ENCODE data around the gene LEAP2. TPM values are rescaled to one million over a fixed set of nuclear protein-coding genes. Genes with fewer than 3 reads are reported as not detected.
A peak's percentile ranks its signal among the peaks of the same experiment; 100 is the strongest.

The LEAP2 gene
- total RNA-seq, 1 experiment from 2014 or later: 3.2 TPM

DNA sequence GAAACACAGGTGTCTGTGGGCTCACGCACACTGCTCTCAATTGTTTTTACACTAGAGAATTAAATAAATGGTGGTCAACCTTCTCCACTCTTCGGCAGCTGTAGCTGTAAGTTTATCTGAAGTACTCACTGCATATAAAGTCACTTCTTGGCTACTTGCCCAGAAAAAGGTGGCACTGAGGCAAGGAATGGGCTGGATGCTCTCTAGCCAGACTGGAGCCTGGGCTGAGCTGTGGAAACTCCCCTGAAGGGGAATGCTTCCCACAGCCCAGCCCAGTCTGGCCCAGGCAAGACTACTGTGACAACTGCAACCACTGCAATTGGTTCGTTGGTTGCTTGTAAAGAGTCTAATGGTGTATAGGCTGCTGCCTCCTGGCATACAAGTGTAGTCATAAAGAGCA, 4.5 kb downstream of the LEAP2 start:
- H3K9me3 Mint-ChIP-seq (ENCODE audit: unreplicated experiment): no peaks in the 10 kb centered on the region
- peaks cover 3% of the 10 kb centered on the region for H3K4me1 Mint-ChIP-seq (ENCODE audit: insufficient read depth, unreplicated experiment)
- ChIA-PET CTCF (interaction anchor here (0.5 to 8.9 kb wide), 5 partner anchors 11 to 691 kb away, joined by 3 to 68 read pairs (median 7); partner anchors contain the start of genes GDF9, SHROOM1 and UQCRQ), POLR2A (interaction anchor here (1.0 kb wide), 1 partner anchor 11 kb away, joined by 11 read pairs; the partner anchor contains the start of genes GDF9 and UQCRQ)
- no peak overlapping the region for H3K4me3 Mint-ChIP-seq (ENCODE audit: unreplicated experiment)
- no peaks in the 10 kb centered on the region for H3K27me3 Mint-ChIP-seq (ENCODE audit: insufficient read depth, unreplicated experiment)
- peak; percentile 28 for DNase-seq (ENCODE audit: unreplicated experiment)
- no peak overlapping the region for H3K27ac Mint-ChIP-seq (ENCODE audit: low read depth, unreplicated experiment)
- no TSS peak for BruUV-seq (replicated peaks)
- intact Hi-C loops (cut with micrococcal nuclease): no loop called here
- TF ChIP-seq, protein P1, sequence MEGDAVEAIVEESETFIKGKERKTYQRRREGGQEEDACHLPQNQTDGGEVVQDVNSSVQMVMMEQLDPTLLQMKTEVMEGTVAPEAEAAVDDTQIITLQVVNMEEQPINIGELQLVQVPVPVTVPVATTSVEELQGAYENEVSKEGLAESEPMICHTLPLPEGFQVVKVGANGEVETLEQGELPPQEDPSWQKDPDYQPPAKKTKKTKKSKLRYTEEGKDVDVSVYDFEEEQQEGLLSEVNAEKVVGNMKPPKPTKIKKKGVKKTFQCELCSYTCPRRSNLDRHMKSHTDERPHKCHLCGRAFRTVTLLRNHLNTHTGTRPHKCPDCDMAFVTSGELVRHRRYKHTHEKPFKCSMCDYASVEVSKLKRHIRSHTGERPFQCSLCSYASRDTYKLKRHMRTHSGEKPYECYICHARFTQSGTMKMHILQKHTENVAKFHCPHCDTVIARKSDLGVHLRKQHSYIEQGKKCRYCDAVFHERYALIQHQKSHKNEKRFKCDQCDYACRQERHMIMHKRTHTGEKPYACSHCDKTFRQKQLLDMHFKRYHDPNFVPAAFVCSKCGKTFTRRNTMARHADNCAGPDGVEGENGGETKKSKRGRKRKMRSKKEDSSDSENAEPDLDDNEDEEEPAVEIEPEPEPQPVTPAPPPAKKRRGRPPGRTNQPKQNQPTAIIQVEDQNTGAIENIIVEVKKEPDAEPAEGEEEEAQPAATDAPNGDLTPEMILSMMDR (IDR thresholded peaks at IDR 0.05; ENCODE audit: unreplicated experiment): no peak
- peaks cover 97% of the 10 kb centered on the region for H3K36me3 Mint-ChIP-seq (ENCODE audit: insufficient read depth, unreplicated experiment)

DNA sequence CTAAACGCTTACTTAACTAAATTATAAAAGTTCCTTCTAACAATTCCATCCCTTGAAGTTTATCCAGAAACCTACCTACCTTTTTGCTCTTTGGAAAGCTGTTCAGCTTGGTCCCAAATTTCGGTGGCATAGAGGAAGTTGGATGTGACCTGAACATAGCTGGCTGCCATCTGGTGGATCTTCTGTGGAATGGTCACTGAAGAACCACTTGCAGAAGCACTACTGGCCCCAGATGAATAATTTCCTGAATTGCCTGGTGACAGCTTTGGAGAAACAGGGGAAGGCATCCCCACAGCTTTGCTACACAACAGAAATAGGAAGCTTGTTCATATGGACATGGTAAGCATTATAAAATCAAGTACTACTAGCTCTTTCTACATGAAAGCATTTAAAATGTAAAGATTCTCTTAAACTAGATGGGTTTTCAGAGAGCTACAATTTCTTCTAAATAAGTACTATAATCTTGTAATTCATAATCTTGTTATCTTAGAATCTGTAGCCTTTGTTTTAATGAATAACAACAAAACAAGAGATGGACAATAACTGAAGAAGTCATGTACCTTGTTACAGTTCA, 9.9 kb downstream of the LEAP2 start:
- CTCF ChIA-PET: interaction anchor here (0.5 to 4.3 kb wide), 26 partner anchors 9 to 1753 kb away, joined by 3 to 72 read pairs (median 4); partner anchors contain the start of genes AFF4, GDF9, LEAP2 and SHROOM1
- POLR2A ChIA-PET: interaction anchor here (0.7 to 3.0 kb wide), 15 partner anchors 9 to 335 kb away, joined by 3 to 16 read pairs (median 5); partner anchors contain the start of genes SHROOM1 and UQCRQ
- intact Hi-C loops (cut with micrococcal nuclease): loop anchor here (1.0 kb wide), 2 partner anchors 53 to 357 kb away; partner anchors contain the start of gene SHROOM1
- Mint-ChIP-seq H3K27me3 (ENCODE audit: insufficient read depth, unreplicated experiment) (no peaks in the 10 kb centered on the region), H3K4me1 (ENCODE audit: insufficient read depth, unreplicated experiment) (peaks cover 8% of the 10 kb centered on the region), H3K27ac (ENCODE audit: low read depth, unreplicated experiment) (no peak overlapping the region), H3K9me3 (ENCODE audit: unreplicated experiment) (no peaks in the 10 kb centered on the region), H3K36me3 (ENCODE audit: insufficient read depth, unreplicated experiment) (peaks cover 100% of the 10 kb centered on the region), H3K4me3 (ENCODE audit: unreplicated experiment) (no peak overlapping the region)
- TF ChIP-seq, protein P1 (IDR thresholded peaks at IDR 0.05; ENCODE audit: unreplicated experiment): peak; percentile 70
- peak; percentile 80 for DNase-seq (ENCODE audit: unreplicated experiment)
- BruUV-seq (replicated peaks): no TSS peak

DNA sequence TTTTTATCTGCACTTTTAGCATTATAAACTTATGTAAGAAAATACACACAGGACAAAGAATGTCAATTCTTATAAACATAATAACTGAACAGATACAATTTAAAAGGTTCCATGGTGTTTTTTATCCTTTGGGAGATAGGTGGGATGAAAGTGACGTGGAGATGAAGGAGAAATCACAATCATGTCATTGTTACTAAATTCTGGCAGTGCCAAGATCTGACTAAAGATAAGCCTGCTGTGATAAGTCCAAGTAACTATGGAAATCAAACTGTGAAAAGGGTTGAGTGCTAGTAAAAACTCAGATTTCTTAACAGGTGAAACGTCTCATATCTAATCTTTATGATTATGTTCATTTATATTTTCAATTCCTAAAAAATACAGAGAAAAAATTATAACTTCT, 11.1 kb downstream of the LEAP2 start:
- Mint-ChIP-seq H3K27me3 (ENCODE audit: insufficient read depth, unreplicated experiment) (no peaks in the 10 kb centered on the region), H3K4me1 (ENCODE audit: insufficient read depth, unreplicated experiment) (peaks cover 8% of the 10 kb centered on the region), H3K27ac (ENCODE audit: low read depth, unreplicated experiment) (no peak overlapping the region), H3K36me3 (ENCODE audit: insufficient read depth, unreplicated experiment) (peaks cover 100% of the 10 kb centered on the region), H3K4me3 (ENCODE audit: unreplicated experiment) (no peak overlapping the region), H3K9me3 (ENCODE audit: unreplicated experiment) (no peaks in the 10 kb centered on the region)
- no peak for DNase-seq (ENCODE audit: unreplicated experiment)
- no TSS peak for BruUV-seq (replicated peaks)
- intact Hi-C loops (cut with micrococcal nuclease): no loop called here
- POLR2A ChIA-PET: interaction anchor here (1.2 to 3.0 kb wide), 5 partner anchors 10 to 58 kb away, joined by 3 to 16 read pairs (median 9); partner anchors contain the start of genes GDF9 and UQCRQ
- CTCF ChIA-PET: interaction anchor here (0.6 to 4.3 kb wide), 8 partner anchors 10 to 358 kb away, joined by 3 to 72 read pairs (median 20); partner anchors contain the start of genes GDF9, LEAP2, SHROOM1 and UQCRQ
- TF ChIP-seq, protein P1 (IDR thresholded peaks at IDR 0.05; ENCODE audit: unreplicated experiment): no peak

DNA sequence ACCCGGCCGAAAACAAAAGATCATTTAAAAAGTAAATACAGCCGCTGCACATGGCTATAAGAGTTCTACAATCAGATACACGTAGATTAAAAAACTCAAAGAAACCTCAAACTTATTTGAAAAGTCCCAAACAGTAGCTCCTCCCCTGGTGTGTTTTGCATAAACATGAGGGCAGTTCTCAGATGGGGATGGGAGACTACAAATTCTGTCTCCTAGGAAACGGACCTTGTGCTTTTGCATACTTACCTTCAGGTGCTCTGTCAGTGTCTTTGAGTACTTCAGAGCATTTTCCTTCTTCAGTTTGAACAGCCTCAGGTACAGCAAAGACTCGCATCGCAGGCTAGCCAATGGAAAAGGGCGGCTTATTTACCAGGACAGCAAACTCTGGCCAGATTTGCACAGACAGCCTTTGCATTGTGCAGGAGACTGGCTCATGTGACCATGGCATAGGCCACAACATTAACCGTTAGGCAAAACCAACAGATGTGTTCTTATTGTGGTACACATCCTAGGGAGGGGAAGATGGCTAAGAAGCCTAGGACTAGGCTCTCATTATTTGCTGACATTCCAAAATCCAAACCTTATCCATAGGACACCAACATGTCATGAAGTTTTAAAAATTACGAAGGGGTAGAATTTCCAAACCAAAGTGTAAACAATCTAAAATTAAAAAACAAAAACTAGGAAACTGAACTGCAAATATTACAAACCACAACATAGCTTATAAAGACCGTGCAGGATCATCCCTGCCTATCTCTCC, 12.8 kb downstream of the LEAP2 start:
- BruUV-seq (replicated peaks): no TSS peak
- peaks cover 100% of the 10 kb centered on the region for H3K36me3 Mint-ChIP-seq (ENCODE audit: insufficient read depth, unreplicated experiment)

More for the DNA sequence above, 12.8 kb downstream of the LEAP2 start:
- intact Hi-C loops (cut with micrococcal nuclease): no loop called here
- peaks cover 8% of the 10 kb centered on the region for H3K4me1 Mint-ChIP-seq (ENCODE audit: insufficient read depth, unreplicated experiment)
- H3K27me3 Mint-ChIP-seq (ENCODE audit: insufficient read depth, unreplicated experiment): no peaks in the 10 kb centered on the region
- TF ChIP-seq, protein P1 (IDR thresholded peaks at IDR 0.05; ENCODE audit: unreplicated experiment): no peak
- H3K9me3 Mint-ChIP-seq (ENCODE audit: unreplicated experiment): no peaks in the 10 kb centered on the region
- no peak overlapping the region for H3K27ac Mint-ChIP-seq (ENCODE audit: low read depth, unreplicated experiment)
- no peak for DNase-seq (ENCODE audit: unreplicated experiment)
- ChIA-PET CTCF (interaction anchor here (0.5 to 1.5 kb wide), 7 partner anchors 10 to 1101 kb away, joined by 3 to 4 read pairs (median 3); partner anchors contain the start of gene LEAP2), POLR2A (interaction anchor here (0.6 to 1.2 kb wide), 3 partner anchors 9 to 20 kb away, joined by 3 read pairs; no protein-coding TSS in a partner anchor)
- H3K4me3 Mint-ChIP-seq (ENCODE audit: unreplicated experiment): no peak overlapping the region

Measured in MCF 10A (cell line).